ENCODE results near the gene OR2A2.

- TF ChIP-seq CTCF (IDR thresholded peaks at IDR 0.05): no peak
- no peak for TF ChIP-seq POLR2AphosphoS5 (IDR thresholded peaks at IDR 0.05)
- TF ChIP-seq POLR2A (IDR thresholded peaks at IDR 0.05): no peak
Measured at GRCh38 chr7:144069953-144070352, 39.4 kb upstream of the OR2A2 start.
